BE2C (cell line): ENCODE results near the gene IMPA2.

Experiments
- DNase-seq: peaks from one replicate; pipeline ENCODE4 v3.0.0-alpha.2; 2020
- H3K27me3 ChIP-seq: fragments of 250-450 bp; sonication (Bioruptor Pico); 2 replicates; pipeline ENCODE4 v1.5.1; 2020; ENCODE audit warnings: mild to moderate bottlenecking
- H3K36me3 ChIP-seq: fragments of 250-450 bp; sonication (Bioruptor Pico); 2 replicates; pipeline ENCODE4 v1.5.1; 2020; ENCODE audit warnings: mild to moderate bottlenecking
- H3K4me1 ChIP-seq: fragments of 250-450 bp; sonication (Bioruptor Pico); 2 replicates; pipeline ENCODE4 v1.5.1; 2020
- H3K4me3 ChIP-seq: 2 replicates; pipeline ENCODE4 v1.5.1; 2011; ENCODE audit warnings: low read depth, low read length
- H3K9me3 ChIP-seq: fragments of 250-450 bp; sonication (Bioruptor Pico); 2 replicates; pipeline ENCODE4 v1.5.1; 2020
- CTCF ChIP-seq: IDR thresholded peaks from 2 replicates; pipeline ENCODE4 v1.5.1; 2012; ENCODE audit warnings: mild to moderate bottlenecking, low read depth, low read length

The IMPA2 gene

GRCh38 chr18:11996190-11996754 is 15.0 kb downstream of the IMPA2 start:
- no peak for DNase-seq
- no peaks in the 10 kb centered on the region for H3K4me1 ChIP-seq

GRCh38 chr18:11996907-11997306 is 15.6 kb downstream of the IMPA2 start:
- no peak for TF ChIP-seq CTCF
- H3K4me3 ChIP-seq: no peak overlapping the region
- no peaks in the 10 kb centered on the region for H3K9me3 ChIP-seq
- H3K27me3 ChIP-seq: no peaks in the 10 kb centered on the region
- no peaks in the 10 kb centered on the region for H3K36me3 ChIP-seq
- DNase-seq: no peak
- no peaks in the 10 kb centered on the region for H3K4me1 ChIP-seq

More at GRCh38 chr18:11996190-11996754, 15.0 kb downstream of the IMPA2 start:
- H3K9me3 ChIP-seq: no peaks in the 10 kb centered on the region
- H3K36me3 ChIP-seq: no peaks in the 10 kb centered on the region
- H3K4me3 ChIP-seq: no peak overlapping the region
- TF ChIP-seq CTCF: no peak
- no peaks in the 10 kb centered on the region for H3K27me3 ChIP-seq

GRCh38 chr18:11997466-11997865 is 16.2 kb downstream of the IMPA2 start:
- H3K27me3 ChIP-seq: no peaks in the 10 kb centered on the region
- no peak overlapping the region for H3K4me3 ChIP-seq
- H3K36me3 ChIP-seq: no peaks in the 10 kb centered on the region
- DNase-seq: no peak
- H3K9me3 ChIP-seq: no peaks in the 10 kb centered on the region
- no peak for TF ChIP-seq CTCF
- no peaks in the 10 kb centered on the region for H3K4me1 ChIP-seq

GRCh38 chr18:11998193-11998592 is 16.9 kb downstream of the IMPA2 start:
- DNase-seq: no peak
- no peak for TF ChIP-seq CTCF
- no peak overlapping the region for H3K4me3 ChIP-seq
- no peaks in the 10 kb centered on the region for H3K9me3 ChIP-seq
- no peaks in the 10 kb centered on the region for H3K36me3 ChIP-seq
- H3K4me1 ChIP-seq: no peaks in the 10 kb centered on the region
- no peaks in the 10 kb centered on the region for H3K27me3 ChIP-seq

- Histone ChIP-seq H3K9me3 (no peaks in the 10 kb centered on the region), H3K27me3 (no peaks in the 10 kb centered on the region), H3K4me1 (no peaks in the 10 kb centered on the region), H3K4me3 (no peak overlapping the region), H3K36me3 (no peaks in the 10 kb centered on the region)
- TF ChIP-seq CTCF: no peak
- DNase-seq: no peak
Observed at GRCh38 chr18:11999429-11999828, 18.1 kb downstream of the IMPA2 start.

GRCh38 chr18:12000072-12000659 is 18.9 kb downstream of the IMPA2 start:
- H3K36me3 ChIP-seq: no peaks in the 10 kb centered on the region
- TF ChIP-seq CTCF: no peak
- no peaks in the 10 kb centered on the region for H3K4me1 ChIP-seq
- H3K4me3 ChIP-seq: no peak overlapping the region
- no peaks in the 10 kb centered on the region for H3K9me3 ChIP-seq
- no peaks in the 10 kb centered on the region for H3K27me3 ChIP-seq
- no peak for DNase-seq
